ENCODE data around the gene DNM3. TPM values are rescaled to one million over a fixed set of nuclear protein-coding genes. Genes with fewer than 3 reads are reported as not detected.

Gene DNM3
- total and polyA plus RNA-seq, 9 donors: 3.1 to 6.5 (median 4.4) TPM

GRCh38 chr1:171985639-171986038, 144.3 kb downstream of the DNM3 start:
- Histone ChIP-seq H3K9me3 (no peaks in the 10 kb centered on the region), H3K36me3 (no peaks in the 10 kb centered on the region), H3K4me3 (no peak overlapping the region), H3K4me1 (ENCODE audit: insufficient read depth) (no peaks in the 10 kb centered on the region), H3K27ac (no peak overlapping the region), H3K27me3 (peaks cover 2% of the 10 kb centered on the region)
- WGBS, 3 donors: 60 to 68% (median 68%) methylated on average over 2 of the region's 2 CpGs
- TF ChIP-seq CTCF (IDR thresholded peaks at IDR 0.05): no peak
- TF ChIP-seq EP300 (IDR thresholded peaks at IDR 0.05): no peak
- TF ChIP-seq POLR2A (IDR thresholded peaks at IDR 0.05): no peak
- intact Hi-C loops (cut with DNase I): loop anchor here in 3 of 4 donors (2.0 to 10.0 kb wide), 3 partner anchors 181 to 341 kb away; no protein-coding TSS in a partner anchor
- DNase-seq: no peak

- H3K27ac ChIP-seq: no peak overlapping the region
- no peak for TF ChIP-seq POLR2A (IDR thresholded peaks at IDR 0.05)
- no peak for TF ChIP-seq EP300 (IDR thresholded peaks at IDR 0.05)
- no peak for TF ChIP-seq CTCF (IDR thresholded peaks at IDR 0.05)
- no peaks in the 10 kb centered on the region for H3K9me3 ChIP-seq
- intact Hi-C loops (cut with DNase I): loop anchor here in 2 of 4 donors (10.0 kb wide), 2 partner anchors 184 to 344 kb away; no protein-coding TSS in a partner anchor
- DNase-seq: no peak
- 66 to 79% (median 74%) methylated on average over 1 of the region's 1 CpG for WGBS, 3 donors
- no peaks in the 10 kb centered on the region for H3K36me3 ChIP-seq
- H3K4me1 ChIP-seq (ENCODE audit: insufficient read depth): no peaks in the 10 kb centered on the region
- H3K27me3 ChIP-seq: no peaks in the 10 kb centered on the region
- no peak overlapping the region for H3K4me3 ChIP-seq
Measured at GRCh38 chr1:171988243-171988885, 147.1 kb downstream of the DNM3 start.

GRCh38 chr1:171990371-171990770, 149.1 kb downstream of the DNM3 start:
- H3K9me3 ChIP-seq: no peaks in the 10 kb centered on the region
- TF ChIP-seq EP300 (IDR thresholded peaks at IDR 0.05) (no peak), CTCF (IDR thresholded peaks at IDR 0.05) (no peak), POLR2A (IDR thresholded peaks at IDR 0.05) (no peak)
- no peaks in the 10 kb centered on the region for H3K4me1 ChIP-seq (ENCODE audit: insufficient read depth)
- intact Hi-C loops (cut with DNase I): no loop called here
- no peak overlapping the region for H3K27ac ChIP-seq
- no peak for DNase-seq
- no peaks in the 10 kb centered on the region for H3K27me3 ChIP-seq
- H3K4me3 ChIP-seq: no peak overlapping the region
- no peaks in the 10 kb centered on the region for H3K36me3 ChIP-seq

- intact Hi-C loops (cut with DNase I): no loop called here
- WGBS, 3 donors: 86 to 94% (median 93%) methylated on average over 2 of the region's 2 CpGs
- Histone ChIP-seq H3K27me3 (no peaks in the 10 kb centered on the region), H3K27ac (no peak overlapping the region), H3K36me3 (no peaks in the 10 kb centered on the region), H3K4me1 (ENCODE audit: insufficient read depth) (no peaks in the 10 kb centered on the region), H3K9me3 (no peaks in the 10 kb centered on the region), H3K4me3 (no peak overlapping the region)
- DNase-seq: no peak
- TF ChIP-seq EP300 (IDR thresholded peaks at IDR 0.05): no peak
Measured at GRCh38 chr1:171994293-171994692, 153.0 kb downstream of the DNM3 start.

GRCh38 chr1:171995573-171995972, 154.3 kb downstream of the DNM3 start:
- H3K4me3 ChIP-seq: no peak overlapping the region
- WGBS, 3 donors: 88 to 92% (median 91%) methylated on average over 3 of the region's 3 CpGs
- no peaks in the 10 kb centered on the region for H3K36me3 ChIP-seq
- intact Hi-C loops (cut with DNase I): no loop called here
- no peak for TF ChIP-seq CTCF (IDR thresholded peaks at IDR 0.05)
- TF ChIP-seq EP300 (IDR thresholded peaks at IDR 0.05): no peak
- no peaks in the 10 kb centered on the region for H3K27me3 ChIP-seq
- H3K4me1 ChIP-seq (ENCODE audit: insufficient read depth): no peaks in the 10 kb centered on the region
- no peaks in the 10 kb centered on the region for H3K9me3 ChIP-seq
- DNase-seq: no peak
- H3K27ac ChIP-seq: no peak overlapping the region
